DOHH2 (cell line): ENCODE measurements around the gene GOLGA2.

Experiments
- H3F3A ChIP-seq: fragments of 200-600 bp; sonication (generic), shearing (Covaris generic); 2 replicates; pipeline ENCODE4 v1.6.0; 2016; ENCODE audit warnings: antibody characterized with exemption, mild to moderate bottlenecking; ENCODE audit not compliant: control insufficient read depth, insufficient read depth
- H3K27ac ChIP-seq: fragments of 200-600 bp; sonication (generic); 2 replicates; pipeline ENCODE4 v1.5.1; 2014; ENCODE audit warnings: low read depth, mild to moderate bottlenecking, low read length, moderate library complexity
- H3K27me3 ChIP-seq: fragments of 200-600 bp; sonication (generic); 2 replicates; pipeline ENCODE4 v1.6.1; 2014; ENCODE audit warnings: mild to moderate bottlenecking, low read length, mixed read lengths; ENCODE audit not compliant: control insufficient read depth
- H3K36me3 ChIP-seq: fragments of 200-600 bp; sonication (generic); 2 replicates; pipeline ENCODE4 v1.6.1; 2014; ENCODE audit warnings: mild to moderate bottlenecking, low read length, moderate library complexity, mixed read lengths; ENCODE audit not compliant: control insufficient read depth
- H3K4me1 ChIP-seq: fragments of 200-600 bp; sonication (generic); 2 replicates; pipeline ENCODE4 v1.6.1; 2014; ENCODE audit warnings: mild to moderate bottlenecking, low read length, mixed read lengths; ENCODE audit not compliant: control insufficient read depth
- H3K4me2 ChIP-seq: fragments of 200-600 bp; sonication (generic); 2 replicates; pipeline ENCODE4 v1.6.0; 2014; ENCODE audit warnings: mild to moderate bottlenecking, low read length, moderate library complexity
- H3K4me3 ChIP-seq: fragments of 200-600 bp; sonication (generic); 2 replicates; pipeline ENCODE4 v1.5.1; 2014; ENCODE audit warnings: mild to moderate bottlenecking, low read length, mixed read lengths
- H3K79me2 ChIP-seq: fragments of 200-600 bp; sonication (generic); 2 replicates; pipeline ENCODE4 v1.6.1; 2014; ENCODE audit warnings: mild to moderate bottlenecking, low read length, mixed read lengths; ENCODE audit not compliant: control insufficient read depth
- H3K9me2 ChIP-seq: fragments of 200-600 bp; sonication (generic); replicated peaks from 2 replicates; pipeline ENCODE4 v1.6.1; 2014; ENCODE audit warnings: mild to moderate bottlenecking, low read length, mixed read lengths; ENCODE audit not compliant: control insufficient read depth
- H3K9me3 ChIP-seq: fragments of 200-600 bp; sonication (generic); 2 replicates; pipeline ENCODE4 v1.6.1; 2014; ENCODE audit warnings: antibody characterized with exemption, low read length, mixed read lengths; ENCODE audit not compliant: control insufficient read depth, insufficient read depth
- H4K20me1 ChIP-seq: fragments of 200-600 bp; sonication (generic); 2 replicates; pipeline ENCODE4 v1.6.0; 2014; ENCODE audit warnings: low read depth, mild to moderate bottlenecking, antibody characterized with exemption, low read length, moderate library complexity; ENCODE audit not compliant: control insufficient read depth, insufficient read depth
- EZH2phosphoT487 ChIP-seq: fragments of 200-600 bp; sonication (generic); IDR thresholded peaks from 2 replicates; pipeline ENCODE4 v1.6.1; 2017; ENCODE audit warnings: borderline replicate concordance, mild to moderate bottlenecking, antibody characterized with exemption, low read length, moderate library complexity, mixed read lengths
- TF ChIP-seq, protein P1 (sequence below): fragments of 200-600 bp; sonication (generic); IDR thresholded peaks from one replicate; pipeline ENCODE4 v1.5.1; 2014; ENCODE audit warnings: antibody characterized with exemption, mild to moderate bottlenecking, low read depth, low read length; ENCODE audit not compliant: poor library complexity, severe bottlenecking

Gene GOLGA2

DNA sequence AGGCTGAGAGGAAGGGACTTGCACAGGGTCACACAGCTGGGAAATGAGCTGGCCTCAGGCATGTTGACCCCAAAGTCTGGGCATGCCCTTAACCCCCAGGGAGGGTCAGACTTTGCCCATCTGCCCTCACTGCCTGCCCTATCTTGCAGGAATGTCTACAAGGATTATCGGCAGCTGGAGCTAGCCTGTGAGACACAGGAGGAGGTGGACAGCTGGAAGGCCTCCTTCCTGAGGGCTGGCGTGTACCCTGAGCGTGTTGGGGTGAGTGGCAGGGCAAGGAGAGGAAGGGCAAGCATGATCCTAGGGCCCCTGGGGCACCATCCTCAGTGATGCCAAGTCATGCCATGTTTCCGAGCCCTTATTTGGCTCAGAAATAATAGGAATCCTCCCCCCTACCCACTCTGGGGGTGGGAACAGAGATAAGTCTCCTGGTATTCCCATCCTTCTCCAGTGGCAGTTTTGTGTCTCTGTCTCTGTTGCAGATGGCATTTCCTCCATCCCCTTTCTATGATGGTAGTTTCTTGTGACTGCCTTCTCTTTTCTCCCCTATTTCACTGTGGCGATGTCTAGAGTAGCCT is 28.5 kb downstream of the GOLGA2 start:
- no peaks in the 10 kb centered on the region for H4K20me1 ChIP-seq
- peaks cover 28% of the 10 kb centered on the region for H3K4me1 ChIP-seq
- no peaks in the 10 kb centered on the region for H3K9me2 ChIP-seq
- no peaks in the 10 kb centered on the region for H3K9me3 ChIP-seq
- H3F3A ChIP-seq: no peaks in the 10 kb centered on the region
- TF ChIP-seq EZH2phosphoT487: no peak
- TF ChIP-seq, protein P1, sequence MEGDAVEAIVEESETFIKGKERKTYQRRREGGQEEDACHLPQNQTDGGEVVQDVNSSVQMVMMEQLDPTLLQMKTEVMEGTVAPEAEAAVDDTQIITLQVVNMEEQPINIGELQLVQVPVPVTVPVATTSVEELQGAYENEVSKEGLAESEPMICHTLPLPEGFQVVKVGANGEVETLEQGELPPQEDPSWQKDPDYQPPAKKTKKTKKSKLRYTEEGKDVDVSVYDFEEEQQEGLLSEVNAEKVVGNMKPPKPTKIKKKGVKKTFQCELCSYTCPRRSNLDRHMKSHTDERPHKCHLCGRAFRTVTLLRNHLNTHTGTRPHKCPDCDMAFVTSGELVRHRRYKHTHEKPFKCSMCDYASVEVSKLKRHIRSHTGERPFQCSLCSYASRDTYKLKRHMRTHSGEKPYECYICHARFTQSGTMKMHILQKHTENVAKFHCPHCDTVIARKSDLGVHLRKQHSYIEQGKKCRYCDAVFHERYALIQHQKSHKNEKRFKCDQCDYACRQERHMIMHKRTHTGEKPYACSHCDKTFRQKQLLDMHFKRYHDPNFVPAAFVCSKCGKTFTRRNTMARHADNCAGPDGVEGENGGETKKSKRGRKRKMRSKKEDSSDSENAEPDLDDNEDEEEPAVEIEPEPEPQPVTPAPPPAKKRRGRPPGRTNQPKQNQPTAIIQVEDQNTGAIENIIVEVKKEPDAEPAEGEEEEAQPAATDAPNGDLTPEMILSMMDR: no peak
- H3K27ac ChIP-seq: no peak overlapping the region
- no peaks in the 10 kb centered on the region for H3K79me2 ChIP-seq
- no peaks in the 10 kb centered on the region for H3K36me3 ChIP-seq
- peaks cover 34% of the 10 kb centered on the region for H3K27me3 ChIP-seq
- no peak overlapping the region for H3K4me3 ChIP-seq
- H3K4me2 ChIP-seq: no peak overlapping the region

DNA sequence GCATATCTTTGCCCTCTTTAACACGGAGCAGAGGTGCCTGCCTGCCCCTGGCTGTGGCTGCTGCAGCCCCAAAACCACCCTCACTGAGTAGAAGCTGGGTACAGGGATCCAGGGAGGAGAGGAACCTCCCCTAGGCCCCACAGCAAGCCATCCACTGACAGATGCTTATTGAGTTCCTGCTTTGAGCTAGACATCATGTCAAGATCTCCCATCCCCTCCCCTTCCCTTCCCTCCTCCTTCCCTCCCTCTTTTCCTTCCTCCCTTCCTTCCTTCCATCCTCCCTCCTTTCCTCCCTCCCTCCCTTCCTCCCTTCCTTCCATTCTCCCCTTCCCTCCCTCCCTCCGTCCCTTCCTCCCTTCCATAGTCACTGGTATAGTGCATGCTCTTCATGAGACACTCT is 29.3 kb downstream of the GOLGA2 start:
- H3K4me1 ChIP-seq: peaks cover 28% of the 10 kb centered on the region

DNA sequence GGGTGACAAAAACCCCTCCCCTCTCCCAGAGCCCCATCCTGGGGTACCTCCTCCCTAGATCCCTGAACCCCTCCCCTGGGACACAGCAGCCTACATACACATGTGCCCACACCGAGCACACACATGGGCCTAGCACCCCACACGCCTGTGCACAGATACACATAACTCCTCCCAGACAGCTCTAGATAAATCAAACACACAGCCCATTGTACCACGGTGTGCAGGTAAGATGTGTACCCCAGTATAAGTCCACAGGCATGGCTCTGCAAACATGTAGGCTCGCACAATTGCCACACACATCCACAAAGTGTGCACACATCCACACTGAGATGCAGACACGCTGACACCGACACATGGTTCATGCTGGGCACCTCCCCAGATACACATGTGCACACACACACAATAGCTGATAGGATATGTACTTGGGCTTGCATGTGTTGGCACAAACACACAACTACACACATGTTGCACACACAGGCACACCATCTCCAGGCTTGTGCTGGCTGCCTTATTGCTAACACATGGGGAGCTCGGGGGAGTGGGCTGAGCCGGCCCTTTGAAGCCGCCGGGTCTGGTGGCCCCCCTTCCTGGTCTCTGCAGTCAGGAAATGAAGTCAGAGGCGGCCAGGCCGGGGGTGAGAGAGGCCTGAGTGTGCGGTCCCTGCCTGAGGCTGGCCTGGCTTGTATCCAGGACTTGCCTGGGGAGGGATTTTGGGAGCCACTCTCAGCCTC is 30.2 kb downstream of the GOLGA2 start:
- Histone ChIP-seq H3K36me3 (no peaks in the 10 kb centered on the region), H4K20me1 (no peaks in the 10 kb centered on the region), H3K4me2 (no peak overlapping the region), H3F3A (no peaks in the 10 kb centered on the region), H3K27ac (no peak overlapping the region), H3K4me3 (no peak overlapping the region), H3K9me2 (no peaks in the 10 kb centered on the region), H3K4me1 (peaks cover 20% of the 10 kb centered on the region), H3K9me3 (no peaks in the 10 kb centered on the region), H3K27me3 (peaks cover 28% of the 10 kb centered on the region), H3K79me2 (no peaks in the 10 kb centered on the region)
- TF ChIP-seq, protein P1: no peak
- TF ChIP-seq EZH2phosphoT487: no peak

More for the DNA sequence above, 29.3 kb downstream of the GOLGA2 start:
- Histone ChIP-seq H3K4me3 (no peak overlapping the region), H4K20me1 (no peaks in the 10 kb centered on the region), H3K9me2 (no peaks in the 10 kb centered on the region), H3F3A (no peaks in the 10 kb centered on the region), H3K27me3 (peaks cover 31% of the 10 kb centered on the region), H3K4me2 (no peak overlapping the region), H3K36me3 (no peaks in the 10 kb centered on the region), H3K27ac (no peak overlapping the region), H3K79me2 (no peaks in the 10 kb centered on the region), H3K9me3 (no peaks in the 10 kb centered on the region)
- TF ChIP-seq, protein P1: no peak
- no peak for TF ChIP-seq EZH2phosphoT487
